Measurements from ENCODE around the gene MED13L.

The MED13L gene

DNA sequence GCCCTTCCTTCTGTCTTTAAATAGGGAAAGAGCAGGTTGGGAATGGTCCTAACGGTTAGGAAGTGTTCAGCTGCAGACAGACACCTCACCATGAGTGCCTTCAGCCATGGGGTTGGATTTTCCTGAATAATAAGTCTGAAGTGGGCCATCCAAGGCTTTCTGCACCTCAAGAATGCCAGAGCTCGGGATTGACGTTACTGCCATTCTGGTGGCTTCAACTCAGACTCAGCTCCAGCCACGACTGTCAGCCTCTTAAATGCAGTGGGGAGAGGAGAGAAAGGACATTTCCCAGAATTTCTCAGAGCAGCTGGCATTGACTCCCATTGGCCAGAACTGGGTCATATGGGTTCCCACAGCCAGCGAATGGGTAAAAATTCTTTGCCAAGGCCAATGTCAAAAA is 363.4 kb downstream of the MED13L start:
- no peak for DNase-seq

DNA sequence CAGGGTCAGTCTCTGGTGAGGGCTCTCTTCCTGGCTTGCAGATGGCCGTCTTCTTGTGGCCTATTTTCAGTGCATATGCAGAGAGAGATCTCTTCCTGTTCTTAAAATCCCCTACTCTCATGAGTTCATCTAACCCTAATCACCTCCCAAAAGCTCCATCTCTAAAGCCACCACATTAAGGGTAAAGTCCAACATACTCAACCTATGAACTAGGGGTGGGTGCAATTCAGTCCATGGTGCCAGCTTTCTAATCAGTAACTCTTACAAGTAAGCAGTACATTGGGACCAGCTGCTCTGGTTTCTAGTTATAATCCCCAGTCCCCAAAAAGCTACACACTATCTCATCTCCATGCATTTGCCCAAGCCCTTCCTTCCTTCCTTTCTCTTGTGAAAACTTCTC is 365.1 kb downstream of the MED13L start:
- Histone ChIP-seq H3K36me3 (no peaks in the 10 kb centered on the region), H3K4me1 (no peaks in the 10 kb centered on the region), H3K27me3 (no peaks in the 10 kb centered on the region), H3K4me3 (ENCODE audit: low read depth, low read length) (no peak overlapping the region), H3K9me3 (no peaks in the 10 kb centered on the region)
- DNase-seq, result no peak
- TF ChIP-seq, protein P1, sequence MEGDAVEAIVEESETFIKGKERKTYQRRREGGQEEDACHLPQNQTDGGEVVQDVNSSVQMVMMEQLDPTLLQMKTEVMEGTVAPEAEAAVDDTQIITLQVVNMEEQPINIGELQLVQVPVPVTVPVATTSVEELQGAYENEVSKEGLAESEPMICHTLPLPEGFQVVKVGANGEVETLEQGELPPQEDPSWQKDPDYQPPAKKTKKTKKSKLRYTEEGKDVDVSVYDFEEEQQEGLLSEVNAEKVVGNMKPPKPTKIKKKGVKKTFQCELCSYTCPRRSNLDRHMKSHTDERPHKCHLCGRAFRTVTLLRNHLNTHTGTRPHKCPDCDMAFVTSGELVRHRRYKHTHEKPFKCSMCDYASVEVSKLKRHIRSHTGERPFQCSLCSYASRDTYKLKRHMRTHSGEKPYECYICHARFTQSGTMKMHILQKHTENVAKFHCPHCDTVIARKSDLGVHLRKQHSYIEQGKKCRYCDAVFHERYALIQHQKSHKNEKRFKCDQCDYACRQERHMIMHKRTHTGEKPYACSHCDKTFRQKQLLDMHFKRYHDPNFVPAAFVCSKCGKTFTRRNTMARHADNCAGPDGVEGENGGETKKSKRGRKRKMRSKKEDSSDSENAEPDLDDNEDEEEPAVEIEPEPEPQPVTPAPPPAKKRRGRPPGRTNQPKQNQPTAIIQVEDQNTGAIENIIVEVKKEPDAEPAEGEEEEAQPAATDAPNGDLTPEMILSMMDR (IDR thresholded peaks at IDR 0.05; ENCODE audit: low read depth, low read length), result no peak

More for the DNA sequence above, 363.4 kb downstream of the MED13L start:
- no peak overlapping the region for H3K4me3 ChIP-seq (ENCODE audit: low read depth, low read length)
- H3K27me3 ChIP-seq, result no peaks in the 10 kb centered on the region
- no peaks in the 10 kb centered on the region for H3K9me3 ChIP-seq
- H3K36me3 ChIP-seq, result no peaks in the 10 kb centered on the region
- H3K4me1 ChIP-seq, result no peaks in the 10 kb centered on the region
- TF ChIP-seq, protein P1 (IDR thresholded peaks at IDR 0.05; ENCODE audit: low read depth, low read length), result no peak

DNA sequence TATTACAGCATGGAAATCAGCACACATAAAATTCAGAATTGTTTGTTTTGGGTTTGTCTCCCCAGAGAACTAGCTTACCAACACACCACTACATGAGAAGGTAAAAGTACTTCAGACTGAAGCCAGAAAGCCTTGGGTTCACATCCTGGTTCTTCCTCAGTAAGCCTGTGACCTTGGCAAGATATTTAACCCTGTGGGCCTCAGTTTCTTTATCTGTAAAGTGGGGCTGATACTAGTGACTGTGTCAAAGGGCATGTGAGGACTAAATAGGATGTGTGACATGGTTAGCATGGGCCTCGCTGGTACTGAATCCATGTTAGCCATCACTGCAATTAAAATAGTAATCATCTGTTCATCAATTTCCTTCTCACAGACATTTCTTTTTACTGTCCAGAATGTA is 366.1 kb downstream of the MED13L start:
- Histone ChIP-seq H3K9me3 (no peaks in the 10 kb centered on the region), H3K4me3 (ENCODE audit: low read depth, low read length) (no peak overlapping the region), H3K4me1 (no peaks in the 10 kb centered on the region), H3K36me3 (no peaks in the 10 kb centered on the region), H3K27me3 (no peaks in the 10 kb centered on the region)
- TF ChIP-seq, protein P1 (IDR thresholded peaks at IDR 0.05; ENCODE audit: low read depth, low read length), result no peak
- DNase-seq, result no peak

DNA sequence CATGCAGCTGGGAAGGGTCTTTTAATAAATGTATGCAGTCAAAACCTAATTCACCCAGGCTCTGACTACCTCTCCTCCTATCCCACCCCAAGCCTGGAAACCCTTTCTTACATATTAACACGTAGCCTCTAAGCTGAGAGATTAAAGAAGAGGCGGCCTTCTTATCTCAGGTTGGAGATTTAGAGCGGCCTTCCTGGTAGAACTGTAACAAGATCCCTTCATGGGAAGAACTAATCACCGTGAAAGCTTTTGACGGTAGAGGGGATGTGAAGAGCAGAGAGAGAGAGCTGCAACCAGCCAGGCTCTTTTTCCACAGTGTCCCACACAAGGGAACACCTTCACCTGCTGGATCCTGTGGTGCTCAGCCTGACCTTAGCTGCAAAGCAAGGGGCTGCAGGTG is 367.4 kb downstream of the MED13L start:
- TF ChIP-seq, protein P1 (IDR thresholded peaks at IDR 0.05; ENCODE audit: low read depth, low read length), result no peak
- no peaks in the 10 kb centered on the region for H3K36me3 ChIP-seq
- H3K9me3 ChIP-seq, result no peaks in the 10 kb centered on the region
- H3K27me3 ChIP-seq, result no peaks in the 10 kb centered on the region
- H3K4me3 ChIP-seq (ENCODE audit: low read depth, low read length), result no peak overlapping the region
- no peaks in the 10 kb centered on the region for H3K4me1 ChIP-seq
- no peak for DNase-seq

Measured in BE2C (cell line).